Embryonic facial prominence (tissue), 1 donor: ENCODE results near the gene CAT.
A peak's percentile ranks its signal among the peaks of the same experiment; 100 is the strongest.
"Not testable (repeated sequence)": the region's sequence is repeated elsewhere in the genome, so short reads cannot be mapped to it uniquely, and the experiment has no call there.

Source experiments
- DNase-seq: peaks from one replicate; pipeline ENCODE4 v3.0.0-alpha.2; 2016; ENCODE audit errors: extremely low spot score

The CAT gene

GRCh38 chr11:34438529-34439507 is at the start of gene CAT:
Gene CAT, plus strand, starts transcription at chr11:34438934. Its CDS starts 80 bp downstream, at chr11:34439014.
- peak; percentile 90 for DNase-seq

GRCh38 chr11:34394771-34395300 is 43.9 kb upstream of the CAT start:
- no peak for DNase-seq

GRCh38 chr11:34395916-34396550 is 42.7 kb upstream of the CAT start:
- no peak for DNase-seq

GRCh38 chr11:34397120-34397519 is 41.6 kb upstream of the CAT start:
- DNase-seq, result no peak

GRCh38 chr11:34397811-34398210 is 40.9 kb upstream of the CAT start:
- no peak for DNase-seq

- no peak for DNase-seq
Measured at GRCh38 chr11:34403431-34403830, 35.3 kb upstream of the CAT start.

- no peak for DNase-seq
Measured at GRCh38 chr11:34404280-34404679, 34.5 kb upstream of the CAT start.

GRCh38 chr11:34405079-34405858 is 33.5 kb upstream of the CAT start:
- no peak for DNase-seq

- DNase-seq, result no peak
Measured at GRCh38 chr11:34406413-34406812, 32.3 kb upstream of the CAT start.

GRCh38 chr11:34407121-34407813 is 31.5 kb upstream of the CAT start:
- DNase-seq, result no peak

- DNase-seq, result no peak
Measured at GRCh38 chr11:34408580-34409172, 30.1 kb upstream of the CAT start.

GRCh38 chr11:34411111-34411510 is 27.6 kb upstream of the CAT start:
- DNase-seq, result no peak

- no peak for DNase-seq
Measured at GRCh38 chr11:34411791-34412190, 26.9 kb upstream of the CAT start.

GRCh38 chr11:34413263-34413662 is 25.5 kb upstream of the CAT start:
- DNase-seq, result no peak

- no peak for DNase-seq
Measured at GRCh38 chr11:34415538-34415937, 23.2 kb upstream of the CAT start.

GRCh38 chr11:34416088-34416487 is 22.6 kb upstream of the CAT start:
- DNase-seq, result no peak

- DNase-seq, result no peak
Measured at GRCh38 chr11:34416766-34417165, 22.0 kb upstream of the CAT start.

GRCh38 chr11:34417202-34417601 is 21.5 kb upstream of the CAT start:
- DNase-seq, result no peak

- DNase-seq, result no peak
Measured at GRCh38 chr11:34419158-34419557, 19.6 kb upstream of the CAT start.

GRCh38 chr11:34423300-34423699 is 15.4 kb upstream of the CAT start:
- no peak for DNase-seq

- not testable (repeated sequence) for DNase-seq
Measured at GRCh38 chr11:34424826-34425225, 13.9 kb upstream of the CAT start.
